WI38 (cell line): ENCODE results near the gene PTP4A2.

Experiments used
- H3K4me3 ChIP-seq: 2 replicates; pipeline ENCODE4 v1.5.1; 2011; ENCODE audit warnings: low read depth, mild to moderate bottlenecking, control low read depth, low read length
- CTCF ChIP-seq: IDR thresholded peaks from 2 replicates; pipeline ENCODE4 v1.5.1; 2012; ENCODE audit warnings: low read depth, mild to moderate bottlenecking, control low read depth, low read length

PTP4A2 gene

GRCh38 chr1:31915438-31915837, 22.7 kb downstream of the PTP4A2 start:
- H3K4me3 ChIP-seq: no peak overlapping the region
- TF ChIP-seq CTCF: no peak

GRCh38 chr1:31913968-31914367, 24.2 kb downstream of the PTP4A2 start:
- no peak overlapping the region for H3K4me3 ChIP-seq
- no peak for TF ChIP-seq CTCF

GRCh38 chr1:31912839-31913239, 25.3 kb downstream of the PTP4A2 start:
- TF ChIP-seq CTCF: no peak
- H3K4me3 ChIP-seq: no peak overlapping the region

GRCh38 chr1:31911994-31912780, 26.0 kb downstream of the PTP4A2 start:
- H3K4me3 ChIP-seq: no peak overlapping the region
- no peak for TF ChIP-seq CTCF

- H3K4me3 ChIP-seq: no peak overlapping the region
- no peak for TF ChIP-seq CTCF
These were observed 27.2 kb downstream of the PTP4A2 start for GRCh38 chr1:31910933-31911332.

- TF ChIP-seq CTCF: no peak
- H3K4me3 ChIP-seq: no peak overlapping the region
These were observed 28.5 kb downstream of the PTP4A2 start for GRCh38 chr1:31909691-31910090.

- H3K4me3 ChIP-seq: no peak overlapping the region
- no peak for TF ChIP-seq CTCF
These were observed 31.6 kb downstream of the PTP4A2 start for GRCh38 chr1:31906557-31906956.
